Lower leg skin (tissue), 3 donors: ENCODE data around the gene MAN1C1.

Experiments
- POLR2A ChIP-seq, 2 donors: fragments of 450-650 bp; IDR thresholded peaks; one replicate each; pipeline ENCODE4 v1.6.1; 2016 to 2017; ENCODE audit warnings: antibody characterized with exemption in 2 of 2, mild to moderate bottlenecking in 1 of 2, moderate library complexity in 1 of 2
- TF ChIP-seq, protein P1 (sequence below), 3 donors: fragments of 450-650 bp; IDR thresholded peaks; one replicate each; pipeline ENCODE4 v1.5.1; 2016; ENCODE audit warnings: antibody characterized with exemption in 3 of 3, mild to moderate bottlenecking in 3 of 3, moderate library complexity in 2 of 3

DNA sequence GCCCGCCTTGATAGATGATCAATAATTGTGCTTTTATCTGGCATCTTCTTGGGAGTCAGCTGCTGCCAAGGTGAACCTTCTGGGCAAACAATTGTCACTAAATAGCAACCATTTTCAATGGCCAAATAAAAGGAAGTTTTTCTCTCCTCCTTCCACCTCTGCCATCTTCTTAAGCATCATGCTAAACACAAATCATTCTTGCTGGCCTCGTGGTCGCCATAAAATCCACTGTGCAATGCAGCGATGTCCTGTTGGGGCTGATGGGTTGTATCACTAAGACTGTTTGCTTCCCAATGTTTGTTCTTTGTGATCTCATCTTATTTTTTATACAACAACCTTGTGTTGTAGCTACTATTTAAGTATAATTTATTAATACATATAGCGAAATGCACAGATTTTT is 8.0 kb downstream of the MAN1C1 start:
- TF ChIP-seq, protein P1, sequence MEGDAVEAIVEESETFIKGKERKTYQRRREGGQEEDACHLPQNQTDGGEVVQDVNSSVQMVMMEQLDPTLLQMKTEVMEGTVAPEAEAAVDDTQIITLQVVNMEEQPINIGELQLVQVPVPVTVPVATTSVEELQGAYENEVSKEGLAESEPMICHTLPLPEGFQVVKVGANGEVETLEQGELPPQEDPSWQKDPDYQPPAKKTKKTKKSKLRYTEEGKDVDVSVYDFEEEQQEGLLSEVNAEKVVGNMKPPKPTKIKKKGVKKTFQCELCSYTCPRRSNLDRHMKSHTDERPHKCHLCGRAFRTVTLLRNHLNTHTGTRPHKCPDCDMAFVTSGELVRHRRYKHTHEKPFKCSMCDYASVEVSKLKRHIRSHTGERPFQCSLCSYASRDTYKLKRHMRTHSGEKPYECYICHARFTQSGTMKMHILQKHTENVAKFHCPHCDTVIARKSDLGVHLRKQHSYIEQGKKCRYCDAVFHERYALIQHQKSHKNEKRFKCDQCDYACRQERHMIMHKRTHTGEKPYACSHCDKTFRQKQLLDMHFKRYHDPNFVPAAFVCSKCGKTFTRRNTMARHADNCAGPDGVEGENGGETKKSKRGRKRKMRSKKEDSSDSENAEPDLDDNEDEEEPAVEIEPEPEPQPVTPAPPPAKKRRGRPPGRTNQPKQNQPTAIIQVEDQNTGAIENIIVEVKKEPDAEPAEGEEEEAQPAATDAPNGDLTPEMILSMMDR (IDR thresholded peaks at IDR 0.05): no peak
- no peak for TF ChIP-seq POLR2A (IDR thresholded peaks at IDR 0.05)
